Panc1 (cell line): ENCODE measurements around the gene GRM7.

Experiments
- POLR2AphosphoS5 ChIP-seq: IDR thresholded peaks from 2 replicates; pipeline ENCODE4 v1.6.1; 2012; ENCODE audit warnings: mild to moderate bottlenecking, low read depth, low read length, moderate library complexity
- TF ChIP-seq, protein P1 (sequence below): fragments of 450-650 bp; IDR thresholded peaks from 2 replicates; pipeline ENCODE4 v1.5.1; 2017; ENCODE audit warnings: mild to moderate bottlenecking
- TF ChIP-seq, protein P2 (sequence below), 2 experiments: IDR thresholded peaks; 2 replicates each; pipeline ENCODE4 v1.6.1; 2011 to 2012; ENCODE audit warnings: low read depth in 2 of 2, control low read depth in 1 of 2, low read length in 1 of 2, mild to moderate bottlenecking in 1 of 2, moderate library complexity in 1 of 2; ENCODE audit not compliant: insufficient read depth in 1 of 2

DNA sequence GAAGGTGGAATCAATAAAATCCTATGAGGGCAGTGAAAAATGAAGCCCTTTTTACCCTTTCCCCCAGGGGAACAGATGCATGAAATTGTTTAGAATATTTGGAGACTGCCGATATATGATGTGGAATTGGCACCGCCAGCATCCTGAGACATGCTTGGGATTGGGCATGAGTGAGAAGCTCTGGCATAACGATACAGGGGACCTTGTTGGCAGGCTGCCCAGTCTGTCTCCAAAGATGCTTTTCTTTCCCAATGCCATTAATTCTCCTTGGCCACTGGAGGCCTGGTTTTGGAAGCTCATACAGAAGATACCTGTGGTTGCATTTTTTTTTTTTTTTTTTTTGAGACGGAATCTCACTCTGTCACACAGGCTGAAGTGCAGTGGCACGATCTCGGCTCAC lies 840.1 kb downstream of the GRM7 start:
- TF ChIP-seq, protein P1, sequence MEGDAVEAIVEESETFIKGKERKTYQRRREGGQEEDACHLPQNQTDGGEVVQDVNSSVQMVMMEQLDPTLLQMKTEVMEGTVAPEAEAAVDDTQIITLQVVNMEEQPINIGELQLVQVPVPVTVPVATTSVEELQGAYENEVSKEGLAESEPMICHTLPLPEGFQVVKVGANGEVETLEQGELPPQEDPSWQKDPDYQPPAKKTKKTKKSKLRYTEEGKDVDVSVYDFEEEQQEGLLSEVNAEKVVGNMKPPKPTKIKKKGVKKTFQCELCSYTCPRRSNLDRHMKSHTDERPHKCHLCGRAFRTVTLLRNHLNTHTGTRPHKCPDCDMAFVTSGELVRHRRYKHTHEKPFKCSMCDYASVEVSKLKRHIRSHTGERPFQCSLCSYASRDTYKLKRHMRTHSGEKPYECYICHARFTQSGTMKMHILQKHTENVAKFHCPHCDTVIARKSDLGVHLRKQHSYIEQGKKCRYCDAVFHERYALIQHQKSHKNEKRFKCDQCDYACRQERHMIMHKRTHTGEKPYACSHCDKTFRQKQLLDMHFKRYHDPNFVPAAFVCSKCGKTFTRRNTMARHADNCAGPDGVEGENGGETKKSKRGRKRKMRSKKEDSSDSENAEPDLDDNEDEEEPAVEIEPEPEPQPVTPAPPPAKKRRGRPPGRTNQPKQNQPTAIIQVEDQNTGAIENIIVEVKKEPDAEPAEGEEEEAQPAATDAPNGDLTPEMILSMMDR: no peak
- TF ChIP-seq, protein P2, sequence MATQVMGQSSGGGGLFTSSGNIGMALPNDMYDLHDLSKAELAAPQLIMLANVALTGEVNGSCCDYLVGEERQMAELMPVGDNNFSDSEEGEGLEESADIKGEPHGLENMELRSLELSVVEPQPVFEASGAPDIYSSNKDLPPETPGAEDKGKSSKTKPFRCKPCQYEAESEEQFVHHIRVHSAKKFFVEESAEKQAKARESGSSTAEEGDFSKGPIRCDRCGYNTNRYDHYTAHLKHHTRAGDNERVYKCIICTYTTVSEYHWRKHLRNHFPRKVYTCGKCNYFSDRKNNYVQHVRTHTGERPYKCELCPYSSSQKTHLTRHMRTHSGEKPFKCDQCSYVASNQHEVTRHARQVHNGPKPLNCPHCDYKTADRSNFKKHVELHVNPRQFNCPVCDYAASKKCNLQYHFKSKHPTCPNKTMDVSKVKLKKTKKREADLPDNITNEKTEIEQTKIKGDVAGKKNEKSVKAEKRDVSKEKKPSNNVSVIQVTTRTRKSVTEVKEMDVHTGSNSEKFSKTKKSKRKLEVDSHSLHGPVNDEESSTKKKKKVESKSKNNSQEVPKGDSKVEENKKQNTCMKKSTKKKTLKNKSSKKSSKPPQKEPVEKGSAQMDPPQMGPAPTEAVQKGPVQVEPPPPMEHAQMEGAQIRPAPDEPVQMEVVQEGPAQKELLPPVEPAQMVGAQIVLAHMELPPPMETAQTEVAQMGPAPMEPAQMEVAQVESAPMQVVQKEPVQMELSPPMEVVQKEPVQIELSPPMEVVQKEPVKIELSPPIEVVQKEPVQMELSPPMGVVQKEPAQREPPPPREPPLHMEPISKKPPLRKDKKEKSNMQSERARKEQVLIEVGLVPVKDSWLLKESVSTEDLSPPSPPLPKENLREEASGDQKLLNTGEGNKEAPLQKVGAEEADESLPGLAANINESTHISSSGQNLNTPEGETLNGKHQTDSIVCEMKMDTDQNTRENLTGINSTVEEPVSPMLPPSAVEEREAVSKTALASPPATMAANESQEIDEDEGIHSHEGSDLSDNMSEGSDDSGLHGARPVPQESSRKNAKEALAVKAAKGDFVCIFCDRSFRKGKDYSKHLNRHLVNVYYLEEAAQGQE (IDR thresholded peaks at IDR 0.05; ENCODE audit: insufficient read depth in 1 of 2, low read depth in 2 of 2, low read length in 1 of 2): no peak
- TF ChIP-seq POLR2AphosphoS5: no peak
